UCSD-AML1 (cell line): ENCODE measurements around the gene KCNJ11.
A peak's percentile ranks its signal among the peaks of the same experiment; 100 is the strongest.

Experiments used
- DNase-seq: peaks from one replicate; lab custom pipeline; 2025; ENCODE audit not compliant: unreplicated experiment; lab: John Stamatoyannopoulos, UW

Gene KCNJ11

GRCh38 chr11:17369094-17369493 is 19.4 kb downstream of the KCNJ11 start:
- no peak for DNase-seq

GRCh38 chr11:17368551-17368950 is 19.9 kb downstream of the KCNJ11 start:
- DNase-seq: no peak

- DNase-seq: no peak
Measured at GRCh38 chr11:17366495-17366894, 22.0 kb downstream of the KCNJ11 start.

GRCh38 chr11:17354601-17354991 is 33.9 kb downstream of the KCNJ11 start:
- DNase-seq: peak; percentile 10

GRCh38 chr11:17353821-17354600 is 34.4 kb downstream of the KCNJ11 start:
- no peak for DNase-seq

GRCh38 chr11:17352950-17353820 is 35.3 kb downstream of the KCNJ11 start:
- DNase-seq: peak; percentile 83

GRCh38 chr11:17351510-17352176 is 36.8 kb downstream of the KCNJ11 start, which contains the start of gene NCR3LG1:
TSS of gene NCR3LG1 (plus strand) at chr11:17351800. CDS start at chr11:17351970, 170 bp downstream.
- DNase-seq: peak; percentile 74

- no peak for DNase-seq
Measured at GRCh38 chr11:17351172-17351509, 37.3 kb downstream of the KCNJ11 start.

GRCh38 chr11:17350455-17351171 is 37.8 kb downstream of the KCNJ11 start:
- DNase-seq: no peak

- DNase-seq: no peak
Measured at GRCh38 chr11:17347676-17348075, 40.8 kb downstream of the KCNJ11 start.

- no peak for DNase-seq
Measured at GRCh38 chr11:17343907-17344306, 44.6 kb downstream of the KCNJ11 start.

GRCh38 chr11:17343257-17343656 is 45.2 kb downstream of the KCNJ11 start:
- DNase-seq: no peak
